B cell (primary cell): ENCODE results near the gene WASF1. TPM values are rescaled to one million over a fixed set of nuclear protein-coding genes. Genes with fewer than 3 reads are reported as not detected.

Source experiments
- ATAC-seq: fragments of 200-7000 bp; cut with Tn5 transposase; one replicate; pipeline ENCODE4 v1.10.0; 2021; ENCODE audit warnings: low read depth, mild to moderate bottlenecking, moderate number of reproducible peaks, moderate library complexity
- CTCF ChIA-PET: fragments of 350-600 bp; sonication (Branson Sonifier 250); formaldehyde crosslinking; loops from one replicate; lab custom pipeline; 2021; ENCODE audit warnings: antibody characterized with exemption, inconsistent platforms; lab: Charles Lee
- POLR2A ChIA-PET: fragments of 350-600 bp; sonication (Branson Sonifier 250); formaldehyde crosslinking; loops from one replicate; lab custom pipeline; 2021; ENCODE audit warnings: antibody characterized with exemption; lab: Charles Lee
- DNase-seq: peaks from one replicate; pipeline ENCODE4 v3.0.0; 2013
- H2AFZ ChIP-seq: 2 replicates; pipeline ENCODE4 v1.6.1; 2012; ENCODE audit warnings: mild to moderate bottlenecking, low read depth, low read length; ENCODE audit not compliant: insufficient read depth, poor library complexity, severe bottlenecking
- H3K27ac ChIP-seq, 2 donors: 1 replicate in 1 of 2; 2 replicates in 1 of 2; pipeline ENCODE4 v1.5.1; 2012 to 2013; ENCODE audit warnings: low read length in 2 of 2, mild to moderate bottlenecking in 2 of 2, moderate library complexity in 1 of 2
- H3K27me3 ChIP-seq, 4 experiments: fragments of 200-600 bp in 1 of 4; sonication (generic) in 1 of 4; replicated peaks in 1 of 4; 1 replicate in 2 of 4; 2 replicates in 2 of 4; pipeline versions ENCODE4 v1.6.1 to v1.7.0; 2013 to 2016; ENCODE audit warnings: low read length in 3 of 4, mild to moderate bottlenecking in 2 of 4, mixed read lengths in 1 of 4, moderate library complexity in 1 of 4; ENCODE audit not compliant: insufficient read depth in 4 of 4, control insufficient read depth in 3 of 4; ENCODE audit errors: control extremely low read depth in 1 of 4
- H3K36me3 ChIP-seq, 2 experiments: replicated peaks in 1 of 2; 1 replicate in 1 of 2; 2 replicates in 1 of 2; pipeline versions ENCODE4 v1.6.1 to v1.7.1; 2013; ENCODE audit warnings: low read length in 1 of 2; ENCODE audit not compliant: insufficient read depth in 2 of 2, control insufficient read depth in 1 of 2; ENCODE audit errors: control extremely low read depth in 1 of 2, extremely low read depth in 1 of 2
- H3K4me1 ChIP-seq, 2 donors: fragments of 200-600 bp in 1 of 2; sonication (generic) in 1 of 2; 1 replicate in 1 of 2; 2 replicates in 1 of 2; pipeline versions ENCODE4 v1.5.1 to v1.6.1; 2013 to 2017; ENCODE audit warnings: low read length in 2 of 2; ENCODE audit not compliant: control insufficient read depth in 2 of 2, insufficient read depth in 2 of 2
- H3K4me2 ChIP-seq: replicated peaks from 2 replicates; pipeline ENCODE3; 2012; ENCODE audit warnings: mild to moderate bottlenecking, low read depth, low read length; ENCODE audit not compliant: poor library complexity, severe bottlenecking
- H3K4me3 ChIP-seq, 5 experiments: fragments of 200-600 bp in 1 of 5; sonication (generic) in 1 of 5; 1 replicate in 3 of 5; 2 replicates in 2 of 5; pipeline versions ENCODE4 v1.5.1 to v1.7.0; 2011 to 2016; ENCODE audit warnings: low read length in 4 of 5, mild to moderate bottlenecking in 4 of 5, low read depth in 2 of 5, control low read depth in 1 of 5, moderate library complexity in 1 of 5; ENCODE audit not compliant: insufficient read depth in 1 of 5; ENCODE audit errors: control extremely low read depth in 1 of 5, extremely low read depth in 1 of 5
- H3K79me2 ChIP-seq: fragments of 200-600 bp; sonication (generic); one replicate; pipeline ENCODE4 v1.6.0; 2016; ENCODE audit warnings: low read length; ENCODE audit not compliant: control insufficient read depth, insufficient read depth
- H3K9ac ChIP-seq: fragments of 200-600 bp; sonication (generic); 2 replicates; pipeline ENCODE4 v1.6.1; 2017; ENCODE audit warnings: mild to moderate bottlenecking, low read length, moderate library complexity
- H3K9me3 ChIP-seq, 3 donors: one replicate each; pipeline versions ENCODE4 v1.6.1 to v1.7.1; 2013; ENCODE audit warnings: low read length in 2 of 3; ENCODE audit not compliant: control insufficient read depth in 2 of 3, insufficient read depth in 1 of 3; ENCODE audit errors: control extremely low read depth in 1 of 3
- H4K20me1 ChIP-seq: 2 replicates; pipeline ENCODE4 v1.6.0; 2012; ENCODE audit warnings: mild to moderate bottlenecking, low read length; ENCODE audit not compliant: insufficient read depth, control insufficient read depth, poor library complexity, severe bottlenecking
- H3K27ac Mint-ChIP-seq: one replicate; pipeline ENCODE4 v1.8.0; 2021; ENCODE audit warnings: mixed read lengths
- H3K27me3 Mint-ChIP-seq: one replicate; pipeline ENCODE4 v1.8.0; 2021; ENCODE audit warnings: mixed read lengths
- H3K4me1 Mint-ChIP-seq: one replicate; pipeline ENCODE4 v1.8.0; 2021; ENCODE audit warnings: mixed read lengths
- H3K4me3 Mint-ChIP-seq: one replicate; pipeline ENCODE4 v1.8.0; 2021; ENCODE audit warnings: mixed read lengths
- H3K9me3 Mint-ChIP-seq: one replicate; pipeline ENCODE4 v1.8.0; 2022; ENCODE audit warnings: mixed read lengths; ENCODE audit not compliant: insufficient read depth
- EZH2 ChIP-seq: IDR thresholded peaks from 2 replicates; pipeline ENCODE4 v1.6.1; 2012; ENCODE audit warnings: borderline replicate concordance, low read depth, mild to moderate bottlenecking, moderate library complexity, low read length; ENCODE audit not compliant: insufficient read depth, poor library complexity, severe bottlenecking
- WGBS: methylation state at CpG from one replicate; pipeline ENCODE4 v1.1.5; 2013; ENCODE audit warnings: missing lambda C conversion rate; ENCODE audit not compliant: insufficient coverage; 5-methylcytosine and 5-hydroxymethylcytosine counted together
- intact Hi-C: fragments of 100-400 bp; cut with micrococcal nuclease; formaldehyde crosslinking; loops from one replicate; pipeline ENCODE4 v1.10.0; 2022
- polyA plus RNA-seq: library from polyadenylated mRNA; depleted of rRNA; stranded (reverse); fragments of >200 nt; gene quantifications from 2 replicates; pipeline ENCODE4 v1.2.3, GENCODE V29; 2012
- total RNA-seq, 2 donors: library from RNA; stranded (reverse); fragments of 120-200 nt in 1 of 2; gene quantifications; 1 replicate in 1 of 2; 2 replicates in 1 of 2; pipeline versions ENCODE4 v1.2.3 to v1.2.4, GENCODE V29; 2013 to 2022
- TF ChIP-seq, protein P1 (sequence below): fragments of 200-600 bp; IDR thresholded peaks from one replicate; pipeline ENCODE4 v1.8.0; 2022; ENCODE audit warnings: antibody characterized with exemption, mild to moderate bottlenecking

Gene WASF1
- total and polyA plus RNA-seq, 2 donors (not counting 1 experiment from before 2014, with no cell fraction given): 8.6 to 10.8 TPM

DNA sequence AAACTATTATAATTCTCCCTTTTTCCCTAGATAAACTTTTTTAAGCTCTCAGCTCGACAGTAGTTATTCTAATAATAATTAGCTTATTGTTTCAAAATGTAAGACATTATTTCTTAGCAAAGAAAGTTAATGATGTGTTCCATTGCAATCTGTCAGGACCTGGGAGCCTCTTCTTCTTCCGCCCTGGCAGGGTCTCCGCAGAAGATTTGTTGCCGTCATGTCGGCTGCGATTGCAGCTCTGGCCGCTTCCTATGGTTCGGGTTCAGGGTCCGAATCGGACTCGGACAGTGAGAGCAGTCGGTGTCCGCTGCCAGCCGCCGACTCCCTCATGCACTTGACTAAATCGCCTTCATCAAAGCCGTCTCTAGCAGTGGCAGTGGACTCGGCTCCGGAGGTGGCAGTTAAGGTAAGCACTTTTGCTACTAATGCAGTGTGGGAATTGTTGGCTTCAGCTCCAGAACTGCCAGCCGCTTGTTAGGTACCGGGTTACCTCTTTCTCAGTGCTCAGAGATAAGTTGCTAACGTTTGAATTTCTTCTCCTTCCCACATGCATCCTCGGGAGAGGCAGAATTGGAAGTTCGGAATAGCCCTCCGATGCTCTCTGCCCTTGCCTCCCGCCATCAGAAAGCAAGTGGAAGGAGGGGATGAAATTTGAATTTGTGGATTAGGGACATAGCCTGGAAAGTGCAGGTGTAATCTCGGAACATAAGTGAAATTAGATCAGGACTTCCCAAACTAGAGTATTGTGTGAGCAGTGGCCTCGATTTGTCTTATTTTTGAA, 948 bp upstream of the WASF1 start, which contains the start of gene CDC40:
Gene CDC40, plus strand, starts transcription at position 200 of the 781 bp plus-strand sequence. Its CDS starts 18 bp downstream, at position 218.
- ChIA-PET POLR2A (no interaction called here), CTCF (interaction anchor here (1.5 to 9.2 kb wide), 5 partner anchors 19 to 475 kb away, joined by 3 to 90 read pairs (median 13); no protein-coding TSS in a partner anchor)
- no peak for DNase-seq
- peak within 1 kb of the TSS; percentile 66 to 100 (median 90) for H3K4me3 ChIP-seq
- TF ChIP-seq, protein P1, sequence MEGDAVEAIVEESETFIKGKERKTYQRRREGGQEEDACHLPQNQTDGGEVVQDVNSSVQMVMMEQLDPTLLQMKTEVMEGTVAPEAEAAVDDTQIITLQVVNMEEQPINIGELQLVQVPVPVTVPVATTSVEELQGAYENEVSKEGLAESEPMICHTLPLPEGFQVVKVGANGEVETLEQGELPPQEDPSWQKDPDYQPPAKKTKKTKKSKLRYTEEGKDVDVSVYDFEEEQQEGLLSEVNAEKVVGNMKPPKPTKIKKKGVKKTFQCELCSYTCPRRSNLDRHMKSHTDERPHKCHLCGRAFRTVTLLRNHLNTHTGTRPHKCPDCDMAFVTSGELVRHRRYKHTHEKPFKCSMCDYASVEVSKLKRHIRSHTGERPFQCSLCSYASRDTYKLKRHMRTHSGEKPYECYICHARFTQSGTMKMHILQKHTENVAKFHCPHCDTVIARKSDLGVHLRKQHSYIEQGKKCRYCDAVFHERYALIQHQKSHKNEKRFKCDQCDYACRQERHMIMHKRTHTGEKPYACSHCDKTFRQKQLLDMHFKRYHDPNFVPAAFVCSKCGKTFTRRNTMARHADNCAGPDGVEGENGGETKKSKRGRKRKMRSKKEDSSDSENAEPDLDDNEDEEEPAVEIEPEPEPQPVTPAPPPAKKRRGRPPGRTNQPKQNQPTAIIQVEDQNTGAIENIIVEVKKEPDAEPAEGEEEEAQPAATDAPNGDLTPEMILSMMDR: no peak
- no peak for TF ChIP-seq EZH2
- ATAC-seq: peak; percentile 40
- H3K4me1 ChIP-seq: peaks cover 28 to 37% of the 10 kb centered on the region in 2 donors
- H3K27me3 ChIP-seq: no peaks in the 10 kb centered on the region
- Mint-ChIP-seq H3K27ac (no peak within 1 kb of the TSS), H3K4me3 (no peak within 1 kb of the TSS), H3K9me3 (no peaks in the 10 kb centered on the region), H3K27me3 (no peaks in the 10 kb centered on the region), H3K4me1 (peaks cover 12% of the 10 kb centered on the region)
- intact Hi-C loops: loop anchor here (1.0 to 10.0 kb wide), 8 partner anchors 26 to 1304 kb away; partner anchors contain the start of genes AK9, CDK19, CEP57L1 and FIG4
- H3K4me2 ChIP-seq: peak within 1 kb of the TSS; percentile 93
- H3K79me2 ChIP-seq: peaks cover 53% of the 10 kb centered on the region
- H3K36me3 ChIP-seq: peaks cover 2 to 12% of the 10 kb centered on the region in 2 experiments
- H4K20me1 ChIP-seq: peaks cover 29% of the 10 kb centered on the region
- H3K9ac ChIP-seq: peak within 1 kb of the TSS; percentile 96
- peak within 1 kb of the TSS; percentile 72 to 88 for H3K27ac ChIP-seq
- WGBS: 0% methylated on average over 24 of the region's 28 CpGs
- peak within 1 kb of the TSS; percentile 96 for H2AFZ ChIP-seq
- no peaks in the 10 kb centered on the region for H3K9me3 ChIP-seq
